OCI-LY7 (cell line): Measurements from ENCODE around the gene BTG2.

Source experiments
- EZH2phosphoT487 ChIP-seq: fragments of 200-600 bp; sonication (generic); IDR thresholded peaks from 2 replicates; pipeline ENCODE4 v1.6.1; 2018; ENCODE audit warnings: low read depth, borderline replicate concordance, mild to moderate bottlenecking, mixed run types, antibody characterized with exemption, low read length, moderate library complexity, mixed read lengths
- TF ChIP-seq, protein P1 (sequence below): fragments of 200-600 bp; sonication (generic); conservative IDR thresholded peaks from 2 replicates; pipeline ENCODE4 v1.5.1; 2014; ENCODE audit warnings: mild to moderate bottlenecking, antibody characterized with exemption, low read length, moderate library complexity, mixed read lengths

DNA sequence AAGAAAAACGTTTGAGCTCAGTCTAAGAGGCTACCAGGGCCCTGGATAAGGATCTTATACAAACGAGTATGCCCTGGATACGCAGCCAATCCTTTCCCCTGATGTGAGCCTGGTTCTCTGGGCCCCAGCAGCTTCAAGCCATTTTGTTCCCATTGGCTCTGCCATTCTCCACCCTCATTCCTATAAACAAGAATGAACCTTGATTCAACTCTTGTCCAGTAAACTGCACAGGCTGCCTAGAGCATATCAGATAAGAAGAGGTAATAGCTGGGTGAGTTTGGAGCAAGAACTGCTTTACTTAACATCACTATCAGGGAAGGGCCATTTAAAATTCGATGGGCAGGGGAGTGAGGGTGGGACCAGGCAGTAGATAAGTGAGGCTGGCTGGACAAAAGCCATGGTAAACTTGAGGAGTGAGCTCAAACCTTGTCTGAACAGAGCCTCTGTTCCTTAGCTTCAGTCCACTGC, 11.3 kb downstream of the BTG2 start:
- TF ChIP-seq, protein P1, sequence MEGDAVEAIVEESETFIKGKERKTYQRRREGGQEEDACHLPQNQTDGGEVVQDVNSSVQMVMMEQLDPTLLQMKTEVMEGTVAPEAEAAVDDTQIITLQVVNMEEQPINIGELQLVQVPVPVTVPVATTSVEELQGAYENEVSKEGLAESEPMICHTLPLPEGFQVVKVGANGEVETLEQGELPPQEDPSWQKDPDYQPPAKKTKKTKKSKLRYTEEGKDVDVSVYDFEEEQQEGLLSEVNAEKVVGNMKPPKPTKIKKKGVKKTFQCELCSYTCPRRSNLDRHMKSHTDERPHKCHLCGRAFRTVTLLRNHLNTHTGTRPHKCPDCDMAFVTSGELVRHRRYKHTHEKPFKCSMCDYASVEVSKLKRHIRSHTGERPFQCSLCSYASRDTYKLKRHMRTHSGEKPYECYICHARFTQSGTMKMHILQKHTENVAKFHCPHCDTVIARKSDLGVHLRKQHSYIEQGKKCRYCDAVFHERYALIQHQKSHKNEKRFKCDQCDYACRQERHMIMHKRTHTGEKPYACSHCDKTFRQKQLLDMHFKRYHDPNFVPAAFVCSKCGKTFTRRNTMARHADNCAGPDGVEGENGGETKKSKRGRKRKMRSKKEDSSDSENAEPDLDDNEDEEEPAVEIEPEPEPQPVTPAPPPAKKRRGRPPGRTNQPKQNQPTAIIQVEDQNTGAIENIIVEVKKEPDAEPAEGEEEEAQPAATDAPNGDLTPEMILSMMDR: no peak
- TF ChIP-seq EZH2phosphoT487: no peak
